ENCODE measurements around the gene NUP88. TPM values are rescaled to one million over a fixed set of nuclear protein-coding genes. Genes with fewer than 3 reads are reported as not detected.

Gene NUP88
- total and polyA plus RNA-seq, 4 donors = 28.2 to 56.5 (median 46.9) TPM

DNA sequence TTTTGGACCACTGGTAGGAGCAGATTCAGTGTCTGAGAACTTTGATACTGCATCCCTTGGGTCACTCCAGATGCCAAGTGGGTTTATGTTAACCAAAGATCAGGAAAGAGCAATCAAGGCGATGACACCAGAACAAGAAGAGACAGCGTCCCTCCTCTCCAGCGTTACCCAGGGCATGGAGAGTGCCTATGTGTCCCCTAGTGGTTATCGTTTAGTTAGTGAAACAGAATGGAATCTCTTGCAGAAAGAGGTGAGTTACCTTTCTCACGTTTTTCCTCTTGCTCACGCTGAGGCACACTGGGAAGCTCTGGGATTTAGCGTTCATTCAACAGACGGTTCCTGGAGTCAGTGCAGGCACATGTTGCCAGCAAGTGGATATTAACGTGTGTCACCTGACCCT is 58.0 kb downstream of the NUP88 start:
- Histone ChIP-seq H3K27ac (ENCODE audit: low read depth in 1 of 2, low read length in 2 of 2) (no peak overlapping the region), H3K4me1 (ENCODE audit: control insufficient read depth in 1 of 2, insufficient read depth in 2 of 2, low read length in 2 of 2) (no peaks in the 10 kb centered on the region), H3K27me3 (ENCODE audit: control insufficient read depth in 1 of 2, insufficient read depth in 2 of 2, low read length in 1 of 2) (no peaks in the 10 kb centered on the region), H3K4me3 (ENCODE audit: low read length in 2 of 2) (no peak overlapping the region), H3K9me3 (ENCODE audit: control insufficient read depth, low read length) (no peaks in the 10 kb centered on the region), H3K36me3 (ENCODE audit: control insufficient read depth in 1 of 2, insufficient read depth in 2 of 2, low read length in 1 of 2) (peaks cover 4 to 11% of the 10 kb centered on the region in 2 donors)
- no peak for DNase-seq
- intact Hi-C loops (cut with DNase I) = no loop called here
- no peak for ATAC-seq (ENCODE audit: low FRiP score)
- WGBS, 2 donors = 69 to 76% methylated on average over 9 of the region's 9 CpGs

DNA sequence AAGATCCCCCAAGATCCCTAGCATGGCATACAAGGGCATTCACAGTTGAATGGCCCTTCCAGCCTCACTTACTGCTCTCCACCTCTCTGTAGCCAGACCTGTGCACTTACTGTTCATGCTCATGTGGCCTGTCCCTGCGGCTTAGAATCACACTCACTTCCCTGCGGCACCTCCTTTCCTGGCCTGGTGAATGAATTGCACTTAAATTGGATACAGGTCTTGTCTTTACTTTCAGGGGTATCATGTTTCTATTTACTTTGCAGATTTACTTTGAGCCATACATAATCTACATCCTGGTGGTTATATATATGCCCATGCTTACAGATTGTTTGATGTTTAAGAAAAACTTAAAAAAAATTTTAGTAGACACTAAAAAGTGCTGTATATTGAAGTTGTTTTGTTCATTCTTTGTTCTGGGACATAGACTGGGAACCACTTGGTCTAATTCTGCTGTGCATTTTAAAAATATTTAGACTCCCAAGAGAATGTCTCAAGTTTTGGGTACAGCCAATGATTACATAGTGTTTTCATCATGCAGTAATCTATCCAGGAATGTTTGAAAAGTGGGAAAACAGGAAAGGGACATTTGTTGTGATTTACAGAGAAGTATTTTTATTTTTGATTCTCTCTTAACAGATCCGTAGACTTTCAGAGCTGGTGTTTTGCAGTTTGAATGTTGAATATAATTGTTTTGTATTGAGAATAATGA is 63.9 kb downstream of the NUP88 start:
- ATAC-seq (ENCODE audit: low FRiP score) = peak; percentile 63
- H3K9me3 ChIP-seq (ENCODE audit: control insufficient read depth, low read length) = no peaks in the 10 kb centered on the region
- peaks cover 4 to 6% of the 10 kb centered on the region in 2 donors for H3K36me3 ChIP-seq (ENCODE audit: control insufficient read depth in 1 of 2, insufficient read depth in 2 of 2, low read length in 1 of 2)
- H3K4me3 ChIP-seq (ENCODE audit: low read length in 2 of 2) = no peak overlapping the region
- 8 to 11% methylated on average over 3 of the region's 3 CpGs for WGBS, 2 donors
- intact Hi-C loops (cut with DNase I) = no loop called here
- H3K4me1 ChIP-seq (ENCODE audit: control insufficient read depth in 1 of 2, insufficient read depth in 2 of 2, low read length in 2 of 2) = no peaks in the 10 kb centered on the region
- peak overlapping the region; percentile 64 to 95 for H3K27ac ChIP-seq (ENCODE audit: low read depth in 1 of 2, low read length in 2 of 2)
- H3K27me3 ChIP-seq (ENCODE audit: control insufficient read depth in 1 of 2, insufficient read depth in 2 of 2, low read length in 1 of 2) = no peaks in the 10 kb centered on the region
- DNase-seq = no peak

DNA sequence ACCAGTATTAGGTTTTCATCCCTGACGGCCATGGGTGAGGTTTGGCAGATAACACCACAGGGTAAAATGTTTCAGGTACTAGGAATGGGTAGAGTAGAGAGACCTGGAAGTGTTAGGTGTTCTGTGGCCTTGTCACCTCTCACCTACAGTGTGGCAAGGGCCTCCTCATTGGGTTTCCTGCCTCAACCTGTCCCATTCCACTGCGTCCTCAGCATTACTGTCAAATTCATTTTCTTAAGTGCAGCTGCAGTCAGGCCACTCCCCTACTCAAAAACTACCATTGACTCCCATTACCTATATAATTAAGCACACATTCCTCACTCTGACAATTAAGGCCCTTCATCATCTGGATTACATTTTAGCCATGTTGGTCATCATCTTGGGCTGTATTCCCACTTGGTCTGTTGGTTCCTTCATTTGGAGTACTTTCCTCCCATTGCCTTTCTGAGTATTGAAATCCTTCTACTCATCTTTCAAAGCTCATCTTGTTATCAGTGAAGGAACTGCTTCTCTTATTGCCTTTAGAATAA is 64.5 kb downstream of the NUP88 start:
- Histone ChIP-seq H3K9me3 (ENCODE audit: control insufficient read depth, low read length) (no peaks in the 10 kb centered on the region), H3K4me3 (ENCODE audit: low read length in 2 of 2) (no peak overlapping the region), H3K4me1 (ENCODE audit: control insufficient read depth in 1 of 2, insufficient read depth in 2 of 2, low read length in 2 of 2) (no peaks in the 10 kb centered on the region), H3K27ac (ENCODE audit: low read depth in 1 of 2, low read length in 2 of 2) (peak overlapping the region; percentile 64 to 95), H3K27me3 (ENCODE audit: control insufficient read depth in 1 of 2, insufficient read depth in 2 of 2, low read length in 1 of 2) (no peaks in the 10 kb centered on the region), H3K36me3 (ENCODE audit: control insufficient read depth in 1 of 2, insufficient read depth in 2 of 2, low read length in 1 of 2) (peaks cover 4 to 8% of the 10 kb centered on the region in 2 donors)
- no peak for DNase-seq
- WGBS, 2 donors = 88% methylated on average over 2 of the region's 2 CpGs
- ATAC-seq (ENCODE audit: low FRiP score) = no peak
- intact Hi-C loops (cut with DNase I) = no loop called here

DNA sequence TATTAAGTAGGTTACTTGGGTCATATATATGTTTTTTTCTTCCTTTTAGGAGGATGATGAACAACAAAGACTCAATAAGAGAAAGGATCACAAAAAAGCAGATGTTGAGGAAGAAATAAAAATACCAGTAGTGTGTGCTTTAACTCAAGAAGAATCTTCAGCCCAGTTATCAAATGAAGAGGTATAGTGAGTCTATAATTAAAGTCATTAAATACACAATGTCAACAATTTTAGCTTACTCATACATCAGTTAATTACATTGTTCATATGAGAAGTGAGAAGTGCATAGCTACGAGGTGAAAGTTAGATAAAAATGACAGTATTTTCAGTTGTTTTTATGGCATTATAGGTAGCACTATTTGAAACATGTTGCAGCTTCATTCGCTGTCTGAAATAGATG is 65.2 kb downstream of the NUP88 start:
- ATAC-seq (ENCODE audit: low FRiP score) = no peak
- no peak overlapping the region for H3K27ac ChIP-seq (ENCODE audit: low read depth in 1 of 2, low read length in 2 of 2)

DNA sequence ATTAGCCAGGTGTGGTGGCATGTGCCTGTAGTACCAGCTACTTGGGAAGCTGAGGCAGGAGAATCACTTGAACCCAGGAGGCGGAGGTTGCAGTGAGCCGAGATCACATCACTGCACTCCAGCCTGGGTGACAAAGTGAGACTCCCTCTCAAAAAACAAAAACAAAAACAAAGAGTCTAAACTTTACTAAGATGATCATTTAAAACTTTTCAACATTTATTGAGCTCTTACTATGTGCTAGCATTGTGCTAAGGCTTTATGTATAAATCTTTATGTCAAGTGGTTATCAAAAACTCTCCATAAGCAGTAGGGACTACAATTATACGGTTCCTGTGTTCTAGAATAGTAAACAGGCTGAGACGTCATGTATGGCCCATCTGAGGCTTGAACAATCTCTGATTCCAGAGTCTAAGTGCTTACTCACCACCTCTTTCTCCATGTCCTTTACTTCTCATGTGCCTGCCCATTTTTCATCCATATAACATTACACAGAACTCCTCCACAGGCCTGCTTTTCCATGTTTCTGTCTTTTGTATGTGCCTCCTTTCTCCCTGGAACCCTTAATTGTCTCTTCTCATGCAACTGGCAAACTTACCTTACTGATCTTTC is 66.7 kb downstream of the NUP88 start:
- 92 to 93% methylated on average over 4 of the region's 4 CpGs for WGBS, 2 donors
- no peaks in the 10 kb centered on the region for H3K9me3 ChIP-seq (ENCODE audit: control insufficient read depth, low read length)
- DNase-seq (no peak), ATAC-seq (ENCODE audit: low FRiP score) (no peak)
- H3K36me3 ChIP-seq (ENCODE audit: control insufficient read depth in 1 of 2, insufficient read depth in 2 of 2, low read length in 1 of 2) = peaks cover 0 to 8% of the 10 kb centered on the region in 2 donors
- intact Hi-C loops (cut with DNase I) = no loop called here
- H3K4me1 ChIP-seq (ENCODE audit: control insufficient read depth in 1 of 2, insufficient read depth in 2 of 2, low read length in 2 of 2) = no peaks in the 10 kb centered on the region
- peak overlapping the region in 1 of 2 donors; percentile 40 for H3K27ac ChIP-seq (ENCODE audit: low read depth in 1 of 2, low read length in 2 of 2)
- H3K27me3 ChIP-seq (ENCODE audit: control insufficient read depth in 1 of 2, insufficient read depth in 2 of 2, low read length in 1 of 2) = no peaks in the 10 kb centered on the region
- H3K4me3 ChIP-seq (ENCODE audit: low read length in 2 of 2) = no peak overlapping the region

More for the DNA sequence above, 65.2 kb downstream of the NUP88 start:
- Histone ChIP-seq H3K4me1 (ENCODE audit: control insufficient read depth in 1 of 2, insufficient read depth in 2 of 2, low read length in 2 of 2) (no peaks in the 10 kb centered on the region), H3K36me3 (ENCODE audit: control insufficient read depth in 1 of 2, insufficient read depth in 2 of 2, low read length in 1 of 2) (peaks cover 4 to 8% of the 10 kb centered on the region in 2 donors), H3K27me3 (ENCODE audit: control insufficient read depth in 1 of 2, insufficient read depth in 2 of 2, low read length in 1 of 2) (no peaks in the 10 kb centered on the region), H3K4me3 (ENCODE audit: low read length in 2 of 2) (no peak overlapping the region), H3K9me3 (ENCODE audit: control insufficient read depth, low read length) (no peaks in the 10 kb centered on the region)
- 89 to 93% methylated on average over 2 of the region's 2 CpGs for WGBS, 2 donors
- intact Hi-C loops (cut with DNase I) = no loop called here
- no peak for DNase-seq

DNA sequence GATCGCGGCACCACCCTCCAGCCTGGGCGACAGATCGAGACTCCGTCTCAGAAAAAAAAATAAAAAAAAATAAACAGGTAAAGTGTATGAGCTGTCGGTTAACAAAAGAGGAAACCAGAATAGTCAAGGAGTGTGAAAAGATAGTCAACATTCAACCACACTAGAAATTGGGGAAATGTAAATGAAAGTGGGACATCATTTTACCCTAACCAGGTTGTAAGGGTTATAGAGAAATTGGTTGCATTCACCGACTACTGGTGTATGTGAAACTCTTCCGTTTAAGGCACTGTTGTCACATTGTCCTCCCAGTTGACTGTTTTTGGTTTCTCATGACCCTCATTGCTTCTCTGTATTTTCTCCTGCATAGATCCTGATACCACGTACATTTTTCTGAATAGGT is 74.5 kb downstream of the NUP88 start:
- intact Hi-C loops (cut with DNase I) = no loop called here
- H3K9me3 ChIP-seq (ENCODE audit: control insufficient read depth, low read length) = no peaks in the 10 kb centered on the region
- 95% methylated on average over 9 of the region's 9 CpGs for WGBS, 2 donors
- H3K4me3 ChIP-seq (ENCODE audit: low read length in 2 of 2) = no peak overlapping the region
- DNase-seq (no peak), ATAC-seq (ENCODE audit: low FRiP score) (no peak)
- H3K36me3 ChIP-seq (ENCODE audit: control insufficient read depth in 1 of 2, insufficient read depth in 2 of 2, low read length in 1 of 2) = no peaks in the 10 kb centered on the region
- H3K27me3 ChIP-seq (ENCODE audit: control insufficient read depth in 1 of 2, insufficient read depth in 2 of 2, low read length in 1 of 2) = no peaks in the 10 kb centered on the region
- H3K4me1 ChIP-seq (ENCODE audit: control insufficient read depth in 1 of 2, insufficient read depth in 2 of 2, low read length in 2 of 2) = no peaks in the 10 kb centered on the region
- H3K27ac ChIP-seq (ENCODE audit: low read depth in 1 of 2, low read length in 2 of 2) = no peak overlapping the region

Other genes starting within 250 kb of the NUP88 start
- gene ZNF594, start 227.8 kb downstream of the NUP88 start, total RNA-seq = 10 to 100 TPM in 1 of 2 donors, 1 to 10 TPM in 1; 8.1 to 10.3 TPM
- gene ZNF594, start 227.8 kb downstream of the NUP88 start, polyA plus RNA-seq = 1 to 10 TPM in 1 of 2 donors, under 1 TPM in 1; 0.75 to 1.9 TPM
- 1 to 10 TPM; 5.8 to 6.1 TPM for gene SCIMP, start 184.8 kb downstream of the NUP88 start, total RNA-seq
- 1 to 10 TPM in 1 of 2 donors, under 1 TPM in 1; 0.84 to 8.0 TPM for gene SCIMP, start 184.8 kb downstream of the NUP88 start, polyA plus RNA-seq
- 10 to 100 TPM; 42.3 to 47.5 TPM for gene RABEP1, start 137.4 kb downstream of the NUP88 start, total RNA-seq
- 10 to 100 TPM; 21.1 to 26.4 TPM for gene RABEP1, start 137.4 kb downstream of the NUP88 start, polyA plus RNA-seq
- gene RPAIN, start 520 bp upstream of the NUP88 start, total RNA-seq = 10 to 100 TPM; 29.2 to 32.5 TPM
- gene RPAIN, start 520 bp upstream of the NUP88 start, polyA plus RNA-seq = 10 to 100 TPM; 44.1 to 59.6 TPM
- gene C1QBP, start 19.5 kb upstream of the NUP88 start, total RNA-seq = 10 to 100 TPM; 51.8 to 60.1 TPM
- gene C1QBP, start 19.5 kb upstream of the NUP88 start, polyA plus RNA-seq = 100 to 1,000 TPM in 1 of 2 donors, 10 to 100 TPM in 1; 58.5 to 111 TPM
- 10 to 100 TPM in 1 of 2 donors, 1 to 10 TPM in 1; 9.5 to 11.2 TPM for gene DHX33, start 49.3 kb upstream of the NUP88 start, total RNA-seq
- 1 to 10 TPM; 2.9 to 5.7 TPM for gene DHX33, start 49.3 kb upstream of the NUP88 start, polyA plus RNA-seq
- gene DERL2, start 66.5 kb upstream of the NUP88 start, total RNA-seq = 10 to 100 TPM; 47.3 to 57.5 TPM
- gene DERL2, start 66.5 kb upstream of the NUP88 start, polyA plus RNA-seq = 10 to 100 TPM; 30.9 to 57.6 TPM
- 10 to 100 TPM; 14.6 to 16.1 TPM for gene MIS12, start 66.9 kb upstream of the NUP88 start, total RNA-seq
- 10 to 100 TPM in 1 of 2 donors, 1 to 10 TPM in 1; 7.3 to 11.2 TPM for gene MIS12, start 66.9 kb upstream of the NUP88 start, polyA plus RNA-seq
- gene NLRP1, start 164.8 kb upstream of the NUP88 start, total RNA-seq = 10 to 100 TPM; 35.2 to 82.2 TPM
- gene NLRP1, start 164.8 kb upstream of the NUP88 start, polyA plus RNA-seq = 10 to 100 TPM; 11.1 to 63.0 TPM

All from aorta (tissue), 5 donors.